IMR-90 (cell line): ENCODE results near the gene RASGRF1.

Experiments used
- FOS ChIP-seq: fragments of 150-350 bp; IDR thresholded peaks from 2 replicates; pipeline ENCODE4 v1.6.1; 2016; ENCODE audit warnings: low read depth, low read length
- MAFK ChIP-seq: IDR thresholded peaks from 2 replicates; pipeline ENCODE4 v1.6.1; 2012; ENCODE audit warnings: low read depth, low read length, improper control_type of control experiment
- MAZ ChIP-seq: IDR thresholded peaks from 2 replicates; pipeline ENCODE4 v1.6.1; 2012; ENCODE audit warnings: low read depth, mild to moderate bottlenecking, low read length, improper control_type of control experiment, moderate library complexity, borderline replicate concordance
- POLR2A ChIP-seq: IDR thresholded peaks from 2 replicates; pipeline ENCODE4 v1.6.1; 2012; ENCODE audit warnings: mild to moderate bottlenecking, low read depth, low read length
- RAD21 ChIP-seq: IDR thresholded peaks from 2 replicates; pipeline ENCODE4 v1.6.1; 2012; ENCODE audit warnings: low read length, improper control_type of control experiment
- TF ChIP-seq, protein P1 (sequence below): conservative IDR thresholded peaks from 2 replicates; pipeline ENCODE4 v1.5.1; 2012; ENCODE audit warnings: mild to moderate bottlenecking, low read depth, low read length, improper control_type of control experiment

DNA sequence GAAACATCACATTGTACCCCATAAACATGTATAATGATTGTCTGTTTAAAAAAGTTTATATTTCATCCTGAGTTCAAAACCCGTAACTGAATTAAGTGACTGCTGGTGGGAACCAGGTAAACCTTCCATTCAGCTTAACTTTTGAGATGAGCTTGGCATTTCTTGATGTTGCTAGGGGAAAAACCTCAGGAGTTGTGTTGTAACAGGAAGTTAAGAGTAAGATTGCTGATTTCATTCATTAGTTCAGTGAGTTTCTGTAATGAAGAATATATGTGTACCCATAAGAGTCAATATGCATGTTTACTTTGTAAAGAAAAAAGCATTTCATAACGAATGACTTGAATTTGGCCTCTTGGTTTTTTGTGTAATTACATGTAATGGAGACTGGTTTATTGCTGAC is 178.3 kb downstream of the RASGRF1 start:
- no peak for TF ChIP-seq MAFK
- no peak for TF ChIP-seq POLR2A
- no peak for TF ChIP-seq RAD21
- TF ChIP-seq, protein P1, sequence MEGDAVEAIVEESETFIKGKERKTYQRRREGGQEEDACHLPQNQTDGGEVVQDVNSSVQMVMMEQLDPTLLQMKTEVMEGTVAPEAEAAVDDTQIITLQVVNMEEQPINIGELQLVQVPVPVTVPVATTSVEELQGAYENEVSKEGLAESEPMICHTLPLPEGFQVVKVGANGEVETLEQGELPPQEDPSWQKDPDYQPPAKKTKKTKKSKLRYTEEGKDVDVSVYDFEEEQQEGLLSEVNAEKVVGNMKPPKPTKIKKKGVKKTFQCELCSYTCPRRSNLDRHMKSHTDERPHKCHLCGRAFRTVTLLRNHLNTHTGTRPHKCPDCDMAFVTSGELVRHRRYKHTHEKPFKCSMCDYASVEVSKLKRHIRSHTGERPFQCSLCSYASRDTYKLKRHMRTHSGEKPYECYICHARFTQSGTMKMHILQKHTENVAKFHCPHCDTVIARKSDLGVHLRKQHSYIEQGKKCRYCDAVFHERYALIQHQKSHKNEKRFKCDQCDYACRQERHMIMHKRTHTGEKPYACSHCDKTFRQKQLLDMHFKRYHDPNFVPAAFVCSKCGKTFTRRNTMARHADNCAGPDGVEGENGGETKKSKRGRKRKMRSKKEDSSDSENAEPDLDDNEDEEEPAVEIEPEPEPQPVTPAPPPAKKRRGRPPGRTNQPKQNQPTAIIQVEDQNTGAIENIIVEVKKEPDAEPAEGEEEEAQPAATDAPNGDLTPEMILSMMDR = no peak
- no peak for TF ChIP-seq FOS
- TF ChIP-seq MAZ = no peak
